Liver (tissue), 9 donors: ENCODE results near the gene CFAP61. TPM values are rescaled to one million over a fixed set of nuclear protein-coding genes. Genes with fewer than 3 reads are reported as not detected.

Experiments
- DNase-seq: peaks from one replicate; pipeline ENCODE4 v3.0.0-alpha.2; 2017; ENCODE audit warnings: low spot score
- H3K27ac ChIP-seq, 2 donors: one replicate each; pipeline ENCODE4 v1.7.0; 2013; ENCODE audit warnings: inconsistent platforms in 2 of 2, low read length in 2 of 2, control low read depth in 1 of 2, low read depth in 1 of 2, mild to moderate bottlenecking in 1 of 2
- H3K27me3 ChIP-seq, 4 donors: one replicate each; pipeline versions ENCODE4 v1.6.1 to v1.7.0; 2013; ENCODE audit warnings: low read length in 3 of 4, inconsistent platforms in 1 of 4, mild to moderate bottlenecking in 1 of 4, moderate library complexity in 1 of 4; ENCODE audit not compliant: control insufficient read depth in 4 of 4, insufficient read depth in 4 of 4
- H3K36me3 ChIP-seq, 4 donors: one replicate each; pipeline versions ENCODE4 v1.6.1 to v1.7.0; 2013; ENCODE audit warnings: low read length in 3 of 4, mild to moderate bottlenecking in 3 of 4, low read depth in 1 of 4, moderate library complexity in 1 of 4; ENCODE audit not compliant: control insufficient read depth in 4 of 4, insufficient read depth in 3 of 4
- H3K4me1 ChIP-seq, 4 donors: one replicate each; pipeline versions ENCODE4 v1.6.1 to v1.7.0; 2013; ENCODE audit warnings: low read length in 3 of 4, mild to moderate bottlenecking in 3 of 4, moderate library complexity in 1 of 4; ENCODE audit not compliant: control insufficient read depth in 4 of 4, insufficient read depth in 4 of 4
- H3K4me3 ChIP-seq, 3 donors: one replicate each; pipeline versions ENCODE4 v1.6.1 to v1.7.0; 2013; ENCODE audit warnings: low read length in 3 of 3, control low read depth in 1 of 3, low read depth in 1 of 3, mild to moderate bottlenecking in 1 of 3
- H3K9ac ChIP-seq, 2 donors: one replicate each; pipeline ENCODE4 v1.7.0; 2013; ENCODE audit warnings: low read length in 2 of 2, mild to moderate bottlenecking in 2 of 2, moderate library complexity in 2 of 2, control low read depth in 1 of 2, low read depth in 1 of 2
- H3K9me3 ChIP-seq, 4 donors: one replicate each; pipeline versions ENCODE4 v1.6.1 to v1.7.0; 2013; ENCODE audit warnings: low read length in 3 of 4; ENCODE audit not compliant: control insufficient read depth in 4 of 4
- ATF3 ChIP-seq: IDR thresholded peaks from 2 replicates; pipeline ENCODE4 v1.6.1; 2016; ENCODE audit warnings: antibody characterized with exemption
- CTCF ChIP-seq: fragments of 150-350 bp; IDR thresholded peaks from 2 replicates; pipeline ENCODE4 v1.5.1; 2017; ENCODE audit warnings: improper control_type of control experiment, low read depth, low read length; ENCODE audit not compliant: missing input control
- EGR1 ChIP-seq, 2 donors: IDR thresholded peaks; 2 replicates each; pipeline ENCODE4 v1.6.1; 2016 to 2018; ENCODE audit warnings: antibody characterized with exemption in 2 of 2, low read depth in 2 of 2
- FOXA1 ChIP-seq: IDR thresholded peaks from 2 replicates; pipeline ENCODE4 v1.6.1; 2016; ENCODE audit warnings: antibody characterized with exemption
- FOXA2 ChIP-seq: IDR thresholded peaks from 2 replicates; pipeline ENCODE4 v1.6.1; 2016; ENCODE audit warnings: antibody characterized with exemption
- HNF4A ChIP-seq, 2 donors: conservative IDR thresholded peaks; 2 replicates each; pipeline ENCODE4 v1.6.1; 2016; ENCODE audit warnings: antibody characterized with exemption in 2 of 2, mild to moderate bottlenecking in 2 of 2
- HNF4G ChIP-seq: IDR thresholded peaks from 2 replicates; pipeline ENCODE4 v1.6.1; 2016; ENCODE audit warnings: antibody characterized with exemption
- JUND ChIP-seq, 2 donors: IDR thresholded peaks; 2 replicates each; pipeline ENCODE4 v1.6.1; 2016; ENCODE audit warnings: antibody characterized with exemption in 2 of 2
- NR2F2 ChIP-seq: IDR thresholded peaks from 2 replicates; pipeline ENCODE4 v1.6.1; 2016; ENCODE audit warnings: antibody characterized with exemption
- RAD21 ChIP-seq, 2 donors: IDR thresholded peaks; 2 replicates each; pipeline ENCODE4 v1.6.1; 2016; ENCODE audit warnings: antibody characterized with exemption in 2 of 2, mild to moderate bottlenecking in 2 of 2
- REST ChIP-seq: IDR thresholded peaks from 2 replicates; pipeline ENCODE4 v1.6.1; 2016; ENCODE audit warnings: antibody characterized with exemption, mild to moderate bottlenecking
- RXRA ChIP-seq, 2 donors: IDR thresholded peaks; 2 replicates each; pipeline ENCODE4 v1.6.1; 2017 to 2018; ENCODE audit warnings: antibody characterized with exemption in 2 of 2, mild to moderate bottlenecking in 1 of 2
- TAF1 ChIP-seq: conservative IDR thresholded peaks from 2 replicates; pipeline ENCODE4 v1.6.1; 2016; ENCODE audit warnings: antibody characterized with exemption, mild to moderate bottlenecking
- YY1 ChIP-seq: IDR thresholded peaks from 2 replicates; pipeline ENCODE4 v1.6.1; 2016; ENCODE audit warnings: antibody characterized with exemption, mild to moderate bottlenecking
- ZBTB33 ChIP-seq: IDR thresholded peaks from 2 replicates; pipeline ENCODE4 v1.6.1; 2016; ENCODE audit warnings: antibody characterized with exemption
- WGBS: extraction: QIAGEN DNeasy Blood & Tissue Kit; methylation state at CpG from one replicate; pipeline ENCODE4 v1.1.7; 2013; 5-methylcytosine and 5-hydroxymethylcytosine counted together
- polyA plus RNA-seq, 2 donors: library from polyadenylated mRNA; stranded (reverse) in 1 of 2; unstranded in 1 of 2; fragments of 200-250 nt in 1 of 2; fragments of >200 nt in 1 of 2; fragmentation: Nextera tagmentation in 1 of 2; extraction: Ambion mirVana in 1 of 2; gene quantifications; one replicate each; pipeline versions ENCODE4 v1.2.1 to v1.2.3, GENCODE V29; 2013 to 2015
- total RNA-seq, 2 donors: library from RNA; depleted of rRNA; stranded (reverse); fragments of >200 nt; gene quantifications; one replicate each; pipeline ENCODE4 v1.2.3, GENCODE V29; 2014
- donor health status: healthy.
- donor health status: healthy.
- donor health status: healthy.
- donor health status: healthy.
- donor health status: healthy.

Gene CFAP61
- total and polyA plus RNA-seq, 4 donors: 0.05 TPM; not detected in 3

GRCh38 chr20:20373091-20373571, 320.8 kb downstream of the CFAP61 start:
- WGBS: 59% methylated on average over 17 of the region's 17 CpGs
- H3K36me3 ChIP-seq: no peaks in the 10 kb centered on the region
- H3K9ac ChIP-seq: no peak overlapping the region
- no peaks in the 10 kb centered on the region for H3K9me3 ChIP-seq
- TF ChIP-seq CTCF: no peak
- no peak for DNase-seq
- H3K27ac ChIP-seq: no peak overlapping the region
- peaks cover 11 to 18% (median 16%) of the 10 kb centered on the region in 4 donors for H3K4me1 ChIP-seq
- H3K4me3 ChIP-seq: no peak overlapping the region
- H3K27me3 ChIP-seq: peaks cover 2 to 24% (median 11%) of the 10 kb centered on the region in 4 donors

- H3K27me3 ChIP-seq: peaks cover 2 to 18% (median 4%) of the 10 kb centered on the region in 4 donors
- H3K27ac ChIP-seq: no peak overlapping the region
- WGBS: 49% methylated on average over 8 of the region's 8 CpGs
These were observed 323.5 kb downstream of the CFAP61 start for GRCh38 chr20:20375862-20376261.

More at GRCh38 chr20:20375862-20376261, 323.5 kb downstream of the CFAP61 start:
- H3K9me3 ChIP-seq: peaks cover under 1 to 8% (median 2%) of the 10 kb centered on the region in 4 donors
- no peak overlapping the region for H3K4me3 ChIP-seq
- no peaks in the 10 kb centered on the region for H3K36me3 ChIP-seq
- no peaks in the 10 kb centered on the region for H3K4me1 ChIP-seq
- no peak for DNase-seq
- no peak for TF ChIP-seq EGR1 (IDR thresholded peaks at IDR 0.05; ENCODE audit: low read depth in 2 of 2)
- no peak for TF ChIP-seq NR2F2
- no peak for TF ChIP-seq YY1
- no peak for TF ChIP-seq HNF4A (conservative IDR thresholded peaks at IDR 0.05)
- TF ChIP-seq FOXA1: no peak
- no peak for TF ChIP-seq HNF4G
- no peak for TF ChIP-seq ZBTB33
- TF ChIP-seq TAF1: no peak
- TF ChIP-seq JUND (IDR thresholded peaks at IDR 0.05): no peak
- TF ChIP-seq RAD21 (IDR thresholded peaks at IDR 0.05): no peak
- no peak for TF ChIP-seq RXRA (IDR thresholded peaks at IDR 0.05)
- TF ChIP-seq ATF3: no peak
- no peak for TF ChIP-seq CTCF
- TF ChIP-seq REST: no peak
- TF ChIP-seq FOXA2: no peak
- no peak overlapping the region for H3K9ac ChIP-seq
